Measurements from ENCODE around the gene SYNJ2.

The SYNJ2 gene

DNA sequence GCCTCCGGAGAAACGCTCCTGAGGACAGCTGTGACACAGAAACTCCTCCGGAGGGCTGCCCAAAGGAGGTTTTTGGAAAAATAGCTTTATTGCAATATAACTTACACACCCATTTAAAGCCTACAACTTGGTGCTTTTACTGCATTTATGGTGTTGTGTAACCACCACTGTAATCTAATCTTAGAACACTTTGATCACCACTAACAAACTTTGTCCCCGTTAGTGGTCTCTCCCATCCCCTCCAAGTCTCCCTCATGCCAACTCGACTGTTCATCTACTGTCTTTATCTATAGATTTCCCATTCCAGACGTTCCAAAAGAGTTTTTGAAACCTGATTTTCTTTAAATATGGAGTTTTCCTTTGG, 62.8 kb downstream of the SYNJ2 start:
- no peak for DNase-seq

DNA sequence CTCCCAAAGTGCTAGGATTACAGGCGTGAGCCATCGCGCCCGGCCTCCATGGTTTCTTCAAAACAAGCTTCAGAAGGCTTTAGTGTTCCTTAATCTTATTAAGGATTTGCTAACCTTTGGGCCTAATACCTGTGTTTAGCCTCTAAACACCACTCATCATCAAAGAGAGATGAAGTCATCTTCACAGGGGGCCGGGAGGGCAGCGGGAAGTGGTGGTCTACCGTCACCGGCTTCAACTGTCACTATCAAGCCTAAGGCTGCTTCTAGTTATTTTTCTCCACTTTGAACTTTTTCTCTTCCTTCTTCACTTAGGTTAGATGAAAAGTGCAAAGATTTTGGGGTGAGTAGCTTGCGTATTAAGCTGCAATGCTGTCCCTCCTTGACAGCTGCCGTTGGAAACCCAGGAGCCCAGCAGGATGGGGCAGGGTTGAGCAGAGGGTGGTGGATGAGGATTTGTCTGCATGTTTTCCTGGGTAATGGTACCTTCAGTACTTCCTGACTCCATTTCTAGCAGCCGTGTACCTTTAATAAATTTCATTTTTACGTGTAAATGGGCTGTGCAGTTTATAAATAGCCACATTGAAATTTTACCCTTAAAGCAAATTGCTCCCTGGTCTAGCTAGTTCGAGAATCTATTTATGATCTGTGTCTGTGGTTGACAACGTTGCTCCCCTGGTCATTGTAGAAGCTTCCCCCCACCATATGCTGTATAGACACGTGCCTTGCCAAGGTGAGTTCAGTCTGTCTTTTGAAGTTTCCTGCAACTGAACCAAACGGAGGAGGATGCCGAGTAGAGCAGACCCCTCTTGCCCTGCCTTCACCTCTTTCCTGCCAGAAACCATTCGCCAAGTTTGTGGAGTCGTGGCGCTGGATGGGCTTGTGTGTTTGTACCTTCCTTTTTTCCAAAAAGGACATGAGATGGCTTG, 64.8 kb downstream of the SYNJ2 start:
- DNase-seq = no peak

- no peak for DNase-seq
Observed at GRCh38 chr6:158047127-158047518, 65.5 kb downstream of the SYNJ2 start.

GRCh38 chr6:158047563-158048323, 66.1 kb downstream of the SYNJ2 start:
- no peak for DNase-seq

- DNase-seq = no peak
Observed at GRCh38 chr6:158048589-158048988, 66.9 kb downstream of the SYNJ2 start.

DNA sequence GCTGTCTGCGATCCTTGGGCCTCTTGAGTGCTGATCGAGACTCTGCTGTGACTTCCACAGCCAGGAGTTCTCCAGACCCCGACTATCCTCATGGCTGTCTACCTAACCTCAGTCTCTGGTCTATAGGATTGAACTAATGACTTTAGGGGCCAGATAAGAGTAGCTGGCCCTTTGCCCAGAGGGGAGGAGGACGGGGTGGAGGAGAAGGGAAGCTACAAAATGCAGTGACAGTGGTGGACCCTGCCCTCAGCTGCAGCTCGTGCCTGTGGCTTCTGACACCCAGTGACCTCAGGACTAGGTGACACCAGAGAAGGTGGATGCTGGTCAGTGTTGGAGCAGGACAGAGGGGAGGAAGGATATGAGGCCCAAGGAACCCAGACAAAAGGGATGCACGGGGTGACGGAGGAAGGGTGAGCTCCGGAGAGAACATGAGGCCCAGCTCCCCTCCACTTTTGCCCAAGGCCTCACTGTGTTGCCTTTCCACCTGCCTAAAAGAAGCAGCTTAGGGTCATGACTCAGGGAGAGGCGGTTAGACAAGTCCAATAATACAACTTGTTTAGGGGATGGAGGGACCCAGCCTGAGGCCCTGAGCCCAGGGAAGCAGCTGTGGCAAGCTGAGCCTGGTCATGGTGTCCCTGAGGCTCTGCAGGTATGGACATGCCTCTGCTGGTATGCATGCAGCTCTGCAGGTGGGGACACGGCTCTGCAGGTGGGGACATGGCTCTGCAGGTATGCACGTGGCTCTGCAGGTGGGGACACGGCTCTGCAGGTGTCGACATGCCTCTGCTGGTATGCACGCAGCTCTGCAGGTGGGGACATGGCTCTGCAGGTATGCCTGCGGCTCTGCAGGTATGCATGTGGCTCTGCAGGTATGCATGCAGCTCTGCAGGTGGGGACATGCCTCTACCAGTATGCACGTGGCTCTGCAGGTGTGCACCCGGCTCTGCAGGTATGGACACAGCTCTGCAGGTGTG, 67.7 kb downstream of the SYNJ2 start:
- no peak for DNase-seq

- DNase-seq = no peak
Observed at GRCh38 chr6:158050107-158050735, 68.6 kb downstream of the SYNJ2 start.

DNA sequence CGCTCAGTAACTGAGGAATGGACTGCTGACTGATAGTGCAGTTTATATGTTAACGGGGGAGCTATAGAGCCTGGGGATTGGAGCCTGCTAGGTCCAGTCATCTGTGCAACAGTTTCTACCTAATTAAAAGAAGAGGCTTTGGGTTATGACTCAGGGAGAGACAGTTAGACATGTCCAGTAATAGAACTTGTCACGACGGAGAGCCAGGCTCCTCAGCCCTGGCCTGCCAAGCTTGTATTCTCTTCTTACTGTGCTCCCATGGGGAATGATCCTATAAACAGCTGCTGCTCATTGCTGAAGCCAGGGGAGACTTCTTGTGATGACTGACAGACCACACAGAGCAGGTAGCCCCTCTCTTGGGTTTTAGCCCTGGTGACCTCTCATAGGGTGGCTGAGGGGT, 69.3 kb downstream of the SYNJ2 start:
- DNase-seq = no peak

- no peak for DNase-seq
Observed at GRCh38 chr6:158051968-158052367, 70.3 kb downstream of the SYNJ2 start.

GRCh38 chr6:158053377-158054313, 72.0 kb downstream of the SYNJ2 start:
- no peak for DNase-seq

GRCh38 chr6:158056355-158056754, 74.7 kb downstream of the SYNJ2 start:
- DNase-seq = no peak

- no peak for DNase-seq
Observed at GRCh38 chr6:158056804-158057203, 75.1 kb downstream of the SYNJ2 start.

GRCh38 chr6:158057213-158057987, 75.7 kb downstream of the SYNJ2 start:
- DNase-seq = no peak

GRCh38 chr6:158058171-158058651, 76.5 kb downstream of the SYNJ2 start:
- no peak for DNase-seq

DNA sequence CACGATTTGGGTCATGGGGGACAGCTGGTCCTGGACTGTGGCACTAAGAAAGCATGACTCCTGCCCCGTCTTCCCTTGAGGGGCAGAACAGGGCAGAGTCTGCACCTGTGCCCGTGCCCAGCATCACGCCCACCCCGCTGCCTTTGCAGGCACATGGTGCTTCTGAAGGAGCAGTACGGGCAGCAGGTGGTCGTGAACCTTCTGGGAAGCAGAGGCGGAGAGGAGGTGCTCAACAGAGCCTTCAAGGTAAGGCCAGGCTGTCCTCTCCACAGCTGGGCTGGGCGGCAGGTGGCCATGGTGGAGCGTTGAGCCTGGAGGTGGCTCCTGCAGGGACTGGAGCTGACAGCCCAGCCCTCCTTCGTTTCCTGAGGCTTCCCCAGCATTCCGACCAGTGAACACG, 77.4 kb downstream of the SYNJ2 start:
- DNase-seq = no peak

- DNase-seq = no peak
Observed at GRCh38 chr6:158060455-158061360, 79.0 kb downstream of the SYNJ2 start.

DNA sequence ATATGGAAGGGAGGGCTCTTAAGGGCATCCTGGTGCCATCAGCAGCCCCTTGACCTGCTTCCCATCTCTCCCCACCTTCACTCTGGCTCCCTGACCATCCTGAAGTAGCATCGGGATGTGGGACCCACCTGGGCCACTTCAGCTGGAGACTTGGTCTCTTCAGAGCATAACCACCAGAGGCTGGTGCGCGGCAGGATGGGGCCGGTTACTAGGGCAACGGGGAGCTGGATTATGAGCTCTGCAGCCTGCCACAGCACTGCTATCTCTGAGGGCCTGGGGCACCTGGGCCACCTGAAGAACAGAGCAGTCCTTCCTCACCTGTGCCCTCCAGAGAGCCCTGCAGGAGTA, 79.7 kb downstream of the SYNJ2 start:
- DNase-seq = no peak

GRCh38 chr6:158061709-158062461, 80.2 kb downstream of the SYNJ2 start:
- no peak for DNase-seq

DNA sequence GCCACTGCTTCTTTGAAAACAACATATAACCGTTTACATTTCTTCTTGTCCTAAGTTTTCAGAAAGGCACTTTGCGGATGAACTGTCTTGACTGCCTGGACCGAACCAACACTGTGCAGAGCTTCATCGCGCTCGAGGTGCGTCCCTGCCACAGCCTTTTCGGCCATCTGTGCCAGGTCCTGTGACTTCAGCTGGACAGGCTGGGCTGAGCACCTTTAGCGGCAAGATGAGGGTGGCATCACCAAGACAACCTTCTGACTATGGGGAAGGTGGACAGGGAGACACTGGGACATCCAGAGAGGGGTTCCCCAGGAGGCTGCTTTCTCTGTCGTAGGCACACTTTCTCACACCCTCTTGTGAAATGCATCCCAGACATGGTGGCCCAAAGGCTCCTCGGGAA, 82.1 kb downstream of the SYNJ2 start:
- no peak for DNase-seq
